Posterior cingulate gyrus (tissue), 11 donors: Measurements from ENCODE around the gene DHX34.

ENCODE experiments used
- DNase-seq, 10 donors: peaks; one replicate each; pipeline versions ENCODE4 v3.0.0 to v3.0.0-alpha.2; 2020 to 2021; ENCODE audit warnings: mixed read lengths in 3 of 10
- intact Hi-C: fragments of 100-400 bp; cut with DNase I; formaldehyde crosslinking; loops from one replicate; pipeline ENCODE4 v1.15.1; 2023

Gene DHX34

GRCh38 chr19:47429140-47429793, 80.2 kb downstream of the DHX34 start:
- DNase-seq, result peak in 1 of 10 donors; percentile 54
- intact Hi-C loops, result loop anchor here (10.0 kb wide), 1 partner anchor 134 kb away; no protein-coding TSS in a partner anchor

- no peak for DNase-seq
These were observed 81.1 kb downstream of the DHX34 start for GRCh38 chr19:47430041-47430802.

GRCh38 chr19:47432091-47432490, 83.0 kb downstream of the DHX34 start:
- intact Hi-C loops, result loop anchor here (10.0 kb wide), 1 partner anchor 173 kb away; the partner anchor contains the start of gene BICRA
- peak in 1 of 10 donors; percentile 54 for DNase-seq

More at GRCh38 chr19:47430041-47430802, 81.1 kb downstream of the DHX34 start:
- intact Hi-C loops, result loop anchor here (10.0 kb wide), 1 partner anchor 175 kb away; the partner anchor contains the start of gene BICRA
